Aorta (tissue), 5 donors: ENCODE measurements around the gene TRIM14. TPM values are rescaled to one million over a fixed set of nuclear protein-coding genes. Genes with fewer than 3 reads are reported as not detected.

Experiments
- ATAC-seq: fragments of 200-7000 bp; cut with Tn5 transposase; one replicate; pipeline ENCODE4 v1.9.1; 2022; ENCODE audit warnings: moderate library complexity; ENCODE audit not compliant: low FRiP score
- DNase-seq, 2 donors: peaks; one replicate each; pipeline ENCODE4 v3.0.0-alpha.2; 2020
- H3K27ac ChIP-seq, 2 donors: one replicate each; pipeline ENCODE4 v1.5.1; 2013; ENCODE audit warnings: low read length in 2 of 2, mild to moderate bottlenecking in 2 of 2, moderate library complexity in 2 of 2, control low read depth in 1 of 2, inconsistent platforms in 1 of 2, low read depth in 1 of 2
- H3K27me3 ChIP-seq, 2 donors: one replicate each; pipeline ENCODE4 v1.6.1; 2013; ENCODE audit warnings: control low read depth in 1 of 2, low read length in 1 of 2, mild to moderate bottlenecking in 1 of 2, moderate library complexity in 1 of 2; ENCODE audit not compliant: insufficient read depth in 2 of 2, control insufficient read depth in 1 of 2
- H3K36me3 ChIP-seq, 2 donors: one replicate each; pipeline ENCODE4 v1.6.1; 2013; ENCODE audit warnings: control low read depth in 1 of 2, low read length in 1 of 2, mild to moderate bottlenecking in 1 of 2; ENCODE audit not compliant: insufficient read depth in 2 of 2, control insufficient read depth in 1 of 2
- H3K4me1 ChIP-seq, 2 donors: one replicate each; pipeline ENCODE4 v1.6.1; 2013; ENCODE audit warnings: low read length in 2 of 2, control low read depth in 1 of 2, mild to moderate bottlenecking in 1 of 2, moderate library complexity in 1 of 2; ENCODE audit not compliant: insufficient read depth in 2 of 2, control insufficient read depth in 1 of 2
- H3K4me3 ChIP-seq, 2 donors: one replicate each; pipeline ENCODE4 v1.5.1; 2013; ENCODE audit warnings: low read length in 2 of 2, control low read depth in 1 of 2, mild to moderate bottlenecking in 1 of 2
- H3K9me3 ChIP-seq: one replicate; pipeline ENCODE4 v1.6.1; 2013; ENCODE audit warnings: mild to moderate bottlenecking, low read length; ENCODE audit not compliant: control insufficient read depth
- WGBS, 2 donors: extraction: QIAGEN DNeasy Blood & Tissue Kit; methylation state at CpG; one replicate each; pipeline ENCODE4 v1.1.7; 2013; 5-methylcytosine and 5-hydroxymethylcytosine counted together
- intact Hi-C, 2 donors: fragments of 100-400 bp; cut with DNase I; formaldehyde crosslinking; loops; one replicate each; pipeline versions ENCODE4 v1.14.2 to v1.15.0; 2022
- polyA plus RNA-seq, 2 donors: library from polyadenylated mRNA; stranded (reverse); fragments of 200-250 nt; gene quantifications; one replicate each; pipeline ENCODE4 v1.2.3, GENCODE V29; 2013
- total RNA-seq, 2 donors: library from RNA; stranded (reverse); fragmentation: NEBNext Ultra II Directional; extraction: Animal tissue kit (Norgen Biotek cat#: 25700); gene quantifications; one replicate each; pipeline ENCODE4 v1.2.1, GENCODE V29; 2021
- donor health status: healthy with polysubstance abuse.
- donor health status: Bipolar disorder and iron deficiency.
- donor health status: DM: no; HTN: no; CAD: no.
- donor health status: DM: no; HTN: no; CAD: no.
- donor health status: DM: yes; HTN: yes; CAD: no.

The TRIM14 gene
- total and polyA plus RNA-seq, 4 donors = 1.5 to 17.6 (median 7.1) TPM

- no peak overlapping the region for H3K27ac ChIP-seq
- ATAC-seq (no peak), DNase-seq (peak in 1 of 2 donors; percentile 45)
- no peaks in the 10 kb centered on the region for H3K36me3 ChIP-seq
- no peaks in the 10 kb centered on the region for H3K4me1 ChIP-seq
- intact Hi-C loops = no loop called here
- no peaks in the 10 kb centered on the region for H3K9me3 ChIP-seq
- H3K4me3 ChIP-seq = no peak overlapping the region
- WGBS, 2 donors = 84 to 88% methylated on average over 7 of the region's 7 CpGs
- H3K27me3 ChIP-seq = no peaks in the 10 kb centered on the region
These were observed 14.0 kb downstream of the TRIM14 start for GRCh38 chr9:98105006-98105405.

- ATAC-seq (no peak), DNase-seq (peak in 1 of 2 donors; percentile 30)
- Histone ChIP-seq H3K27ac (no peak overlapping the region), H3K36me3 (no peaks in the 10 kb centered on the region), H3K4me3 (no peak overlapping the region), H3K27me3 (no peaks in the 10 kb centered on the region), H3K4me1 (no peaks in the 10 kb centered on the region), H3K9me3 (no peaks in the 10 kb centered on the region)
- 83 to 89% methylated on average over 3 of the region's 3 CpGs for WGBS, 2 donors
- intact Hi-C loops = no loop called here
These were observed 14.6 kb downstream of the TRIM14 start for GRCh38 chr9:98104445-98104881.

- Histone ChIP-seq H3K27me3 (no peaks in the 10 kb centered on the region), H3K9me3 (no peaks in the 10 kb centered on the region), H3K36me3 (no peaks in the 10 kb centered on the region), H3K27ac (no peak overlapping the region), H3K4me1 (no peaks in the 10 kb centered on the region), H3K4me3 (no peak overlapping the region)
- intact Hi-C loops = no loop called here
- no peak for DNase-seq
- 27 to 41% methylated on average over 6 of the region's 6 CpGs for WGBS, 2 donors
- no peak for ATAC-seq
These were observed 17.2 kb downstream of the TRIM14 start for GRCh38 chr9:98101868-98102273.

- 93% methylated on average over 7 of the region's 7 CpGs for WGBS, 2 donors
- H3K4me3 ChIP-seq = no peak overlapping the region
- no peaks in the 10 kb centered on the region for H3K9me3 ChIP-seq
- no peak for ATAC-seq
- no peak overlapping the region for H3K27ac ChIP-seq
- no peaks in the 10 kb centered on the region for H3K4me1 ChIP-seq
- no peaks in the 10 kb centered on the region for H3K27me3 ChIP-seq
- intact Hi-C loops = no loop called here
- no peak for DNase-seq
- no peaks in the 10 kb centered on the region for H3K36me3 ChIP-seq
These were observed 17.6 kb downstream of the TRIM14 start for GRCh38 chr9:98101416-98101815.

- ATAC-seq = no peak
- intact Hi-C loops = no loop called here
- Histone ChIP-seq H3K4me1 (no peaks in the 10 kb centered on the region), H3K4me3 (no peak overlapping the region), H3K27me3 (no peaks in the 10 kb centered on the region), H3K36me3 (no peaks in the 10 kb centered on the region), H3K27ac (no peak overlapping the region), H3K9me3 (no peaks in the 10 kb centered on the region)
- DNase-seq = no peak
These were observed 18.6 kb downstream of the TRIM14 start for GRCh38 chr9:98100456-98100855.

- WGBS, 2 donors = 64% methylated on average over 5 of the region's 5 CpGs
- Histone ChIP-seq H3K4me1 (no peaks in the 10 kb centered on the region), H3K4me3 (no peak overlapping the region), H3K36me3 (no peaks in the 10 kb centered on the region), H3K27ac (no peak overlapping the region), H3K27me3 (no peaks in the 10 kb centered on the region), H3K9me3 (no peaks in the 10 kb centered on the region)
- intact Hi-C loops = no loop called here
- DNase-seq (peak in 1 of 2 donors; percentile 21), ATAC-seq (no peak)
These were observed 19.1 kb downstream of the TRIM14 start for GRCh38 chr9:98099898-98100297.

- Histone ChIP-seq H3K4me3 (no peak overlapping the region), H3K36me3 (no peaks in the 10 kb centered on the region), H3K27me3 (no peaks in the 10 kb centered on the region), H3K4me1 (no peaks in the 10 kb centered on the region), H3K9me3 (no peaks in the 10 kb centered on the region), H3K27ac (no peak overlapping the region)
- no peak for ATAC-seq
- intact Hi-C loops = no loop called here
- 87 to 97% methylated on average over 2 of the region's 2 CpGs for WGBS, 2 donors
- peak in 1 of 2 donors; percentile 23 for DNase-seq
These were observed 19.7 kb downstream of the TRIM14 start for GRCh38 chr9:98099346-98099745.

GRCh38 chr9:98097836-98098235 lies 21.2 kb downstream of the TRIM14 start:
- ATAC-seq (no peak), DNase-seq (no peak)
- intact Hi-C loops = no loop called here
- no peaks in the 10 kb centered on the region for H3K4me1 ChIP-seq
- no peaks in the 10 kb centered on the region for H3K9me3 ChIP-seq
- no peak overlapping the region for H3K27ac ChIP-seq
- 75 to 82% methylated on average over 4 of the region's 4 CpGs for WGBS, 2 donors
- H3K4me3 ChIP-seq = no peak overlapping the region
- no peaks in the 10 kb centered on the region for H3K36me3 ChIP-seq
- no peaks in the 10 kb centered on the region for H3K27me3 ChIP-seq

GRCh38 chr9:98096091-98096490 lies 22.9 kb downstream of the TRIM14 start:
- DNase-seq = no peak
- H3K27ac ChIP-seq = no peak overlapping the region
- H3K4me3 ChIP-seq = no peak overlapping the region
- no peaks in the 10 kb centered on the region for H3K4me1 ChIP-seq
- intact Hi-C loops = no loop called here
- no peaks in the 10 kb centered on the region for H3K36me3 ChIP-seq
- no peak for ATAC-seq
- 95 to 98% methylated on average over 5 of the region's 5 CpGs for WGBS, 2 donors
- no peaks in the 10 kb centered on the region for H3K9me3 ChIP-seq
- no peaks in the 10 kb centered on the region for H3K27me3 ChIP-seq
